HG02884 (cell line): Measurements from ENCODE around the gene HDGF.
"Not testable (repeated sequence)": the region's sequence is repeated elsewhere in the genome, so short reads cannot be mapped to it uniquely, and the experiment has no call there.

Experiments used
- ATAC-seq: cut with Tn5 transposase; IDR thresholded peaks from one replicate; pipeline ENCODE4 v1.9.1; 2021; ENCODE audit warnings: mild to moderate bottlenecking, moderate library complexity; ENCODE audit not compliant: unreplicated experiment

Gene HDGF

DNA sequence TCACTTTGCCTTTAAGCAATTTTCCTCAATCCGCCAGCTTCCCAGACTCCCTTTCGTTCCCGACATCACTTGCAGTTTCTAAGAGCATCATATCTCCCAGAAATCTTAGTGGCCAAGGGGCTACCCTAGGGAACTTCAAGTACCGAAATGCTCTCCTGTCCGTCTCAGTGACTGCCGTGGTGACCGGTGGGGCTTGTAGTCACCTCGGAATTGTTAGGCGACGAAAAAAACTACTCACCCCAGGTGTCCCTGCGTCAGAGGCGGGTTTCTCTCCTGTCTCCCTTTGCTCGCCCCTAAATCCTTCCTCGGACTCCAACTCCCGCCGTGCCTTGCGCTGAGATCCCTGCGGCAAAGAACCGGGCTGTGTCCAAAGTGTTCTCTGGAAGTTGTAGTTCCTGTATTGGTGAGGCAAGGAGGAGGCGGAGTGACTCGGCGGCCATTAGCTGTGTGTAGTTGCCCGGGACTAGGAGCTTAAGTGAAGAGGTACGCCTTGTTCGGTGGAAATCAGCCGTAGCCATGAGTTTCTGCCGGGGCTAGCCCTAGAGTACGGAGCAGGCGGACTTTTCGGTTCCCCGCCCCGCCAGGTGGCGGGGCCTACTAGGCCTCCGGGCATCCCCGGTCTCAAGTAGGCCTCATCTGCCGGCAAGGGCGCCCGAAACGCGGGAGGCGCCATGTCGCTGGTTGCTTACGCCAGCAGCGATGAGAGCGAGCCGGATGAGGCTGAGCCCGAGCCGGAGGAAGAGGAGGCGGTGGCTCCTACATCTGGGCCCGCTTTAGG is 15.8 kb upstream of the HDGF start, which contains the start of gene PRCC:
TSS of gene PRCC (plus strand) at position 435 of the 778 bp plus-strand sequence. CDS start at position 672, 237 bp downstream.
- ATAC-seq: peak; percentile 86

DNA sequence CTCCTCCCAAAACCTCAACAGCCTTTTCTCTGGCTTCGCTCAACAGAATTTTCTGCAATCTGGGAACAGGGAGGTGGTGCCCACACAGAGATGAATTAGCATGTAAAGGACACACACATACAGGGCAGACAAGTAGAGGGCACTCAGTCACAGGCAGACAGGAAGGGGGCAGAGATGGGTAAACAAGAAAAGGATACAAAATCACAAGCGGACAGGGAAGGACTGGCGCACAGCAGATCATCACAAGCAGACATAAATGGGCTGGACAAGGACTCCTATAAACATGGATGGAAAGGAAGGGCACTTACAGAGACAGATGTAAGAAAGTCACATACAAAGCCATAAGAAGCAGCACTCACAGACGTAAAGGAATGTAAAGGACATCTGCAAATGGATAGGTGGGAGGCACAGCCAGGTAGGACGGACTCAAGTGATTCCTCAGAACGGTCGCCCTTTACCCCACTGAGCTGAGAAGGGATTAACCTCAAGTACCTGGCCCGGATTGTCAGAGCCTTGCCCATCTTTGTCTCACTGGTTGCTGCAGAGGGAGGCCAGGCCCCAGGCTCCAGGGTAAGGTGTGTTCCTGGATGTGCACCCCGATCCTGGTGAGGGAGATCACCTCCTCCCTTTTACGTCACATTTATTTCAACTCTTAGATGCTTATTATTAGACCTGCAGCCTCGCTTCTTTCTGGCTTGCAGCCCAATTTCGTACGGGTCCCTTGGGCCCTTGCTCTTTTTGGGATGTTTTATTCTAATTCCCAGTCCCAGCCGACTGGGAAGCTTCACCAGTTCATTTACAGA is 15.0 kb upstream of the HDGF start:
- ATAC-seq: peak; percentile 9

DNA sequence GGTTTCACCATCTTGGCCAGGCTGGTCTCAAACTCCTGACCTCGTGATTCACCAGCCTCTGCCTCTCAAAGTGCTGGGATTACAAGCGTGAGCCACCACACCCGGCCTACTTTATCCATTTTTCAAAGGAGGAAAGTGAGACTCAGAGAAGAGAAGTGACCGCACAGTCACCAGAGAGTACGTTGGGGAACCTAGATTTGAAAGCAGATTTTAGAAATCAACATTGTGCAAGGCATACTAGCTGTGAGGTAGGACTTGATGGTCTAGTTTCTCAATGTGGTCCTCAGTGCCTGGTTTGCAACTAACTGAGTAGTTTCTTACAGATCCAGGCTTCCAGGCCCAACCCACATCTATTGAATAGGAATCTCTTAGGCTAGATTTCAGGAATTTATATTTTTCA is 14.2 kb upstream of the HDGF start:
- no peak for ATAC-seq

DNA sequence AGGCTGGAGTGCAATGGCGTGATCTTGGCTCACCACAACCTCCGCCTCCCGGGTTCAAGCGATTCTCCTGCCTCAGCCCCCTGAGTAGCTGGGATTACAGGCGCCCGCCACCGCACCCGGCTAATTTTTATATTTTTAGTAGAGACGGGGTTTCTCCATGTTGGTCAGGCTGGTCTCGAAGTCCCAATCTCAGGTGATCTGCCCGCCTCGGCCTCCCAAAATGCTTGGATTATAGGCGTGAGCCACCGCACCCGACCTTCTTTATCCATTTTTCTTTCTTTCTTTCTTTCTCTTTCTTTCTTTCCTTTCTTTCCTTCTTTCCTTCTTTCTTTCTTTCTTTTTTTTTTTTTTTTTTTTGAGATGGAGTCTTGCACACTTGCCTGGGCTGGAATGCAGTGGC is 13.7 kb upstream of the HDGF start:
- ATAC-seq: not testable (repeated sequence)

DNA sequence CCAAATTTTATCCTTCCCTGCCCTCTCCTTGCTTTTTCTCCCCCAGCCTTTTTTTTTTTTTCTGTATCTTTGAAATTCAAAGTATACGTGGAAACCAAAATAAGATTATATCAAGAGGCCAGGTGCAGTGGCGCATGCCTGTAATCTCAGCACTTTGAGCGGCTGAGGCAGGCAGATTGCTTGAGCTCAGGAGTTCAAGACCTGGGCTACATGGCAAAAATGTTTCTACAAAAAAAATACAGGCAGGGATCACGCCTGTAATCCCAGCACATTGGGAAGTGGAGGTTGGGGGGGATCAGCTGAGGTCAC is 9.3 kb upstream of the HDGF start:
- no peak for ATAC-seq

DNA sequence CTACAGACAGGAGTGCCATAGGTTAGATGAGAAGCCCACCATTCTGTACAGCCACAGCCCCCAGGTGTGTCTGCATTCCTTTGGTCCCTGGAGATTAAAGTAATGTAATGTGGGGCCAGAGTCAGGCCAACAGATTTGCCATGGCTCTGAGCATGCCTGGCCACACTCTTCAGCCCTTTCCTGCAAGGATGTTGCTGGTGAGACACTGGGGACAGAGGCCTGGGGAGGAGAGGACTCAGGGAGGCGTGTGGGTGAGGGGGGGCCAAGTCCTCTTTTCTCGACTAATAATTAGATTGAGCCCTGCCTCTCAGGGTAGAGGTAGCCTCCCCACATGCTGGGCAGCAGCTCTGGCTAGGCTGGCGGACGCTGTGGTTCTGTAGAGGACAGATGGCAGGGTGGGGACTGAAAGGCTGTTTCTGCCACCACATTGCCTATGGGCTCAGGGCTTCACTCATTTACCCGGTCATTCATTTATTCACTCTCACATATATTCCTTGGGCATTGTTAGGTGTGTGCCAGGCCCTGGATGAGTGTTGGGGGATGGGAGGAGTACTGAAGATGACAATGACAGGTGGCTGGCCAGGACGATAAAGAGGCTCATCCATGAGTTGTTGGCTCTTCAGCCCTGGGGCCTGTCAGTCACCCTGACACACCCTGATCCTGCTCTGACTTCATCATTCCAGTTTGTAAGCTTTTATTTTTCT is 8.8 kb upstream of the HDGF start:
- no peak for ATAC-seq

DNA sequence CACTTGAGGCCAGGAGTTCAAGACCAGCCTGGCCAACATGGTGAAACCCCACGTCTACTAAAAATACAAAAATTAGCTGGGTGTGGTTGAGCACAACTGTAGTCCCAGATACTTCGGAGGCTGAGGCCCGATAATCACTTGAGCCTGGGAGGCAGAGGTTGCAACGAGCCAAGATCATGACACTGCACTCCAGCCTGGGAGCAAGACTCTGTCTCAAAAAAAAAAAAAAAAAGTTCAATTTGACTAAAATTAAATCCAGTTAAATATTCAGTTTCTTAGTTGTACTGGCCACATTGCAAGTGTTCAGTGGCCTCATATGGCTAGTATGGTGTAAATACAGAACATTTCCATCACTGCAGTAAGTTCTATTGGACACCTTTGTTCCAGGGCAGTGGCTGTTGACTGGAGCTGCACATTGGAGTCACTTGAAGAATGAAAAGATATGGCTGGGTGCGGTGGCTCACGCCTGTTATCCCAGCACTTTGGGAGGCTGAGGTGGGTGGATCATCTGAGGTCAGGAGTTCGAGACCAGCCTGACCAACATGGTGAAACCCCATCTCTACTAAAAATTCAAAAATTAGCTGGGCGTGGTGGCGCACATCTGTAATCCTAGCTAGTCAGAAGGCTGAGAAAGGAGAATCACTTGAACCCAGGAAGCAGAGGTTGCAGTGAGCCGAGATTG is 6.2 kb upstream of the HDGF start:
- ATAC-seq: not testable (repeated sequence)

DNA sequence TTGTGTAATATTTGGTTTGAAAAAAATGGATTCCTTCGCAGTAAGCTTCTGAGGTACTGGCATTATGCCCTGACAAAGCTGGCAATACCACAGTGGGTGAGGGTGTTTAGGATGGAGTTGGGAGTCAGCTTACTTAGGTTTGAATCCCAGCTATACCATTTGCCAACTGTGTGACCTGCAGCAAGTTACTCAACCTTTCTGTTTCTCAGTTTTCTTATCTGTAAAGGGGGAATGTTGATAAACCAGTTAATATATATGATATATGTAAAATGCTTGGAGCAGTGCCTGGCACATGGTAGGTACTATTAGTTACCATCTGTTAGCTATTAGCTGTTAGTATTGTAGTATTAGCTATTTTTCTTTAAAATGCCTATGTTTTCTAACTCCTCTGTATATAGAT is 4.9 kb upstream of the HDGF start:
- ATAC-seq: no peak

DNA sequence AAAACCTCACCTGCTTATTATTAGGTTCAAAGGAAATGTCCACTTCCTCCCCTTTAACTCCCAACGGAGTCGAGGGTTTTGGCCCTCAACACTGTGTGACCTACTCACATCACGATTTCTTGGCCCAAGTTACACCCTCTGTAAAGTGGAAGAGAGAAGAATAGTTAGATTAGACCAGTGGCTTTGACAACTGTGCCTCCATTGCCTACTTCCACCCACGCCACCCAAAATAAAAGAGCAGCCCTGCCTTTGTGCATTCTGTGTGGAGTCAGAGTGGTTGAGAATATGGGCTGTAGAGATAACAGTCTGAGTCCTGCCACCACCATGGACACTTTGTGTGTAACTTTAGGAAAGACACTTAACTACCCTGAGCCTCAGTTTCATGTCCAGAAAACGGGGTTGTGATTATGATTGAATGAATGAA is 4.1 kb upstream of the HDGF start:
- no peak for ATAC-seq

DNA sequence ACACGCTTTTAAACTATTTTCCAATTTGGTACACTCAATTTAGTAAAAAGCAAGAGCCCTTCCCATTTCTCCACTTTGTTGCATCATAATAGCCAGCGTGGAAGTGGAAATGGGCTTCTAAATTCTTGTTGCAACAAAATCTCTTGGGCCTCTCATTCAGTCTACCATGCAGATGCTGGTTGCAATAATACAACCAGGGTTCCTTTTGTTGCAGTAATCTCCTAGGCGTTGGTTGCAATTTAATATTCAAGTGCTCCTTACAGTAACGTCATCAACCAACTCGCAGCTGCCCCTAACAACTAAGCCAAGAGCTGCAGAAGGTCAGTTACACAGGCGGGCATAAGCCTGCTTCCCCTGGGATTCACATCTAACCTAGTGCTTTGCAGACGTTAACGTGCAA is 2.7 kb upstream of the HDGF start:
- ATAC-seq: no peak

DNA sequence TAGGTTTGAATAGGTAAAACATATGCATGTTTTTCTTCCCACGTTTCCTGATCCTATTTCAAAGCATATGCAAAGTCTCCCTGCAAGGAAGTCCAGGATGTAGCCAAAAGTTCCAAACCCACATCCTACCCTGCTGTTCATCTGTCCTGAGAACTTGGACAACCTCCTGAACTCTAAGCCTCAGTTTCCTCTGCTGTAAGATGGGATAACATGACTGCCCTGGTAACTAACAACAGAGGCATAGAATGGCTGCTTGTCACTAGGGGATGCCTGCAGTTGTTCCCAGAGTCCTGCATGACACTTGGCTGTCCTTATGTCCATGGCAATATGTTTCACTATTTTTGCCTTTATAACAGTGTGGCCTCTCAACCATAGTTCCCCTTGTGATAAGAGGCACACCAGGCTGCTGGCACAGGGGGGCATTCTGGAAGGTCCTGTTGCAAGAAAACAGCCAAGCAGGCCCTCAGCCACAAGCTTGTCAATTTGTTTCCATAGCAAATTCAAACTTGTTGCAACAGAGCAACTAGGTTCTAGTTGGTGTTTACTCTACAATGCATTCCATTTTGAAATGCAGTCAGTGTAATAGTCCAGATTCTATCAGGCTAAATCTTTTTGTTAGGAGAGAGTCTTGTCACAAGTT is 1.5 kb upstream of the HDGF start:
- ATAC-seq: no peak

DNA sequence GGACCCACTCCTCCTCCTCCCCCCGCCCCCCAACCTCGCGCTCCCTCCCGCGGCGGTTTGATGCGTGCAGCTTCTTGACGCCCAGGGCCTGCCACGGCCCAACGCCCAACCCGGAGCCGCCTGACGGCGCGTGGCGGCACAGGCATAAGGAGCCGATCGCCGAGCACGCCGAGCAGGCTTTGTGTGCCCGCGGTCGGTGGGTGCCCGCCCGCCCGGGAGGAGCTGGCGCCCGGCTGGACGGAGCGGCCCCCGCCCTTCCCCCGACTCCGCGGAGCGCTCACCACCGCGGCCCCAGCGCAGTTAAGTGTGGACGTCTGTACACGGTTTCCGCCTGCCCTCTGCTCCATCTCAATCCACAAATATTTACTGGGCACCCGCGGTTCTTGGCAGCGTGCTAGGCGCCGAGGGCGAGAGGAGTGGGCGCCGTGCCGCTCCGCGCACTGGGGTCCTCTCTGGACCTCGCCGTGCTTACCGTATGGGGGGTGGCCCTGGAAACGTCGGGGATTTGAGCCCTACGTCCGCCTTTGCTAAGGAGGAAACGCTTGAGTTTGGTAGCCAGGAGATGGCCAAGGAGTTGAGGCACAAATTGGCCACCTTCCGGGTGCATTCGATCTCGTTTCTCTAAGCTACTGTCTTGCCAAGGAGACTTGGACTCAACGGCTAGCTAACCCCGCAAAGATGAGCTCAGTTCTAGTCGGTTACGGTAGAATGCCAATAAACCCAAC is 444 bp upstream of the HDGF start:
- peak; percentile 42 for ATAC-seq

DNA sequence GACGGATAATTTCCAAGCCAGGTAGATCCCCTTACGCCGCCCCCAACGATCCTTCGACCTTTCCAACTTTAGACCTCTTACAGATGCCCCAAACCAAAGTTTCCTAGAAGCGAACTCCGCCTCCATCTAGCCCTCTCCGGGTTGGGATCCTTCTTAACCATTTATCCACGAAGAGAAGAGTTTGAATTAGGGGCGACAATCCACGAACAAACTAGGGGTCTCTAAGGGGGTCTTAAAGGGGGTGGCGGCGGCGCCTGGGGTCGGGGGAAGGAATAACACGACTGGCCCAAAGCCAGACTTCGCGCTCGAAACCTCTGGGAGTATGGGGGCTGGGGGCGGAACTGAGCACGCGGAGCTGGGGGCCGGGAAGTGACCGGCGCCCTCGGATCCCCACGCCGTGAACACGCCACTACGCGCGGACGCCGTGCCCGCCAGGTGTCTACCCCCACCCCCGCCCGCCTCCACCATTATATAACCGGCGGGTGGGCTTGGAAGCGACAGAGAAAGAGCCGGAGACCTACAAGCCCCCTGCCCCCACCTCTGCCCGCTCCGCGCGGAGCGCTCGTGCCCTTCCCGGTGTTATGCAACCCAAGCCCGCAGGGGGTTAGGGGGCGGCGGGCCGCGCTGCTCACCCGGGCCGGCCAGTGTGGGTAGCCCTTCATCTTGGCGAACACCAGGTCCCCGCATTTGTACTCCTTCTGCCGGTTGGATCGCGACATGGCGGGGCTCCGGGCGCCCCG is 594 bp downstream of the HDGF start:
- ATAC-seq: peak; percentile 7

DNA sequence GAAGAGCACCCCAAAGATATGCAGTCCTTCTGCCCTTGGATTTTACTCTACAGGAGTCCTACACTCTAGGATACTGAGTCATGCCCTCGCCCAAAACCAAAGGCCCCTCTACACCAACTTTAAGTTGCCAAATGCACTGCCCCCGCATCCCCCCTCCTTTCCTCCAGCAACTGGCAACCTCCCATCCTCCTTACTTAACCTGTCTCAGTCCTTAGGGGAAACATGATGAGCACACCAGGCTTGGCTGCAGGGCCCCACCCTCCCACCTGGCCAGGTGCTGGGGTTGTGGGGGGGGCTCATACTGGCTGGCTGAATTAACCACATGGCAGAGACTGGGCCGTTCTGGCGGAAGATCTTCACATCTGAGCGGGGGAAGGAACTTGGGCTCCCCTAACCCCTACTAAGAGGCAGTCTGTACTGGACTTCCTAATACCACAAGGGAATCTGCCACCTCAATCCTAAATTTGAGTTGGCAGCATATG is 1.2 kb downstream of the HDGF start:
- no peak for ATAC-seq

DNA sequence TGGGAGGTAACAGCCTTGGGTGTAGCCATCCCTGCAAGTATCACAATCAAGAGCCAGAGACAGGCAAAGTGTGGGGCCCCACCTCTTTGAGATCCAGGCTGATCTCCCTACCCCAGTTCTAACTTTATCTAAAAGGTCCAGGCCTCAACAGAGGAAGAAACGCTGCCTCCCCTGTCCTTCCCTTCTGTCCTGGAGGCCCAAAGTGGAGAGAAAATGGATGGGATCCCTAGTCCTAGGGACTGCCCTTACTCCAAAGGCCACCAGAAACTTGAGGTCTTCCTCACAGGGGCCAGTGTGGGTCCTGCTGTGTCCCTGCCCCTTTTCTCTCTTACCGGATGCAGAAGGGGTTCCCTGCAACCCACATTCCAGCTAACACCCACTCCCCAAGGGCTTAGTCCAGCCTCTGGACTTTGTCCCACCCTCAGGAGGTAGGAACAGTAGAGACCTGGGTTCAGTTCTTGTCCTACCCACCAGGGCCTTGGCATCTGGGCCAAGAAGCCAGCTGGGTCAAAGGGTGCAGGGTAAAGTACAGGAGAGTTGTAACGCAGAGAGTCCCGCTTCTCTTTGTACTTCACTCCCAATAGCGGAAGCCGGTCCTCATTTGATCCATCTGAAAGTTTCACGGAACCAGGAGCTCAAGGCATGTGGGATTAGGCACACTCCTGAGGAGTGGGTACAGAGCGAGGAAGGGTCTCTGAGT is 1.9 kb downstream of the HDGF start:
- ATAC-seq: no peak

DNA sequence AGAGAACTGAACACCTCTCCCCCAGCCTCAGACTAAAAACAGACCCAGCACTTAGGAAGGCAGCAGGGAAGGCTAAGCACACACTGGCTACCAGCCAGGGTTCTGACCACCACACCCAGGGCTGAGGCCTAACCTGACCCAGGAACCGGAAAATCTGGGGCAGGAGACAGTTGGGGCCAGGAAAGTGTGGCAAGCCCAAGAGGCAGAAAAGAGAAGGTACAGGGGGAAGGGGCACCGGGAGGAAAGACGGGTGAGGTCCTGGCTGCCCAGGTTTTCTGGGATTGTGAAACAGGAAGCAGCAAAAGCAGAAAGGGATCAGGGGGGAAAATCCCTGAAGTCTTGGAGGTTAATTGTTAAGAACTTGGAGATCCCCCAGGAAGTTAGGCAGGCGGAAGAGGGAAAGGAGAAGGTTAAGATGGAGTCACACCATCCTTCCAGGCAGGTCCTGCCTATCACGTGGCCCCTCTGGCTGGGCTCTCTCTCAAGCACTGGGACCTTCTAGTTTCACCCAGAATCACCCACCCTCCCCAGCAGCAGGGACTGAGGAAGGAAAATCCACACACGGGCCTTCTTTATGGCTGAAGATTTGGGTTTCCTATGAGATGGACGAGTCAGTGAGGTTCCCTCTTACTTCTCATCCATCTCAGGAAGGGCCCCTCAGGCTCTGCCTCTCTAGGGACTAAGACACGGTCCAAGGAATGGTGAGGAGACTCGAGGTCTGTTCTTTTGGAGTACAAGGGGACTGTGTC is 2.6 kb downstream of the HDGF start:
- ATAC-seq: no peak

DNA sequence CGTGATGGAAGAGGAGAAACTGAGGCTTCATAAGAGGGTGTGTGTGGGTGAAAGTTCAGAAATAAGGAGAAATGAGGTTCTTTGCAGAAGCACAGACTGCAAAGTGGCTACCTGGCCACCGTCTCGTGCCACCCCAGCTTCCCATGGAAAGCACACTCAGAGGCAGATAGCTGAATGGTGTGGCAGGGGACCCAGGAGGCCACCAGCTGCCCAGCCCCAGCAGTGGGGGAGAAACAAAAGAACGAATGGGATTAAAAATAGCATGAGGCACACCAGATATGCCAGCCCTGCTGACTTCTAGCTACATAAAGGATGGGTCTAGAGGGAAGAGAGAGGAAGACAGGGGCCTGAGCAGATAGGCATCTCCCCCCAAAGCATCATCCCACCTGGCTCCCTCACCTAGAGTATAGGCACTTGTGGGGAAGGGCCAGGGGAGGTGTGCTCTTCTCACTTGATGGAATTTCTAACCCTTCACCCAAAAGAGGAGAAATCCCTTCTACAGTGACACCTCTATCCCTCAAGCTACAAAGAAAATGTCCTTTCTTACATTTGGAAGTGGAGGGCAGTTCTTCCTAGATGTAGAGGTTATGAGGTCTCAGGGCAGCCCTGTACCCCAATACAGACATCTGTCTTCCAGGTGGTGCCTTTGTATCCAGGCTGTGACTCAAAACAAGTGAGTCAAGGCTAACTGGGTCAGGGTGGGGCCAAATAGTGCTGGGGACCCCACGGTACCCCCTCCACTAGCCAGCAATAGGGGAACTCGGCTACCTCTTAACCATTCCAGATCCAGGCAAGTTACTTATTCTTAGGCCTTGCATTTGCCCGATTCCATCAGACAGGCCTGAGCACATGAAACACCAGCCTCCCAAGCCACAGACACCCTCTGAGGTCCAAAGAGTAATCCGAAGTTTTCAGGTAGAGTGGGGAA is 3.5 kb downstream of the HDGF start:
- ATAC-seq: no peak
